ENCODE measurements around the gene RHOT1. TPM values are rescaled to one million over a fixed set of nuclear protein-coding genes. Genes with fewer than 3 reads are reported as not detected.

RHOT1 gene
- total RNA-seq, 1 donor from 2014 or later: 25.7 TPM

DNA sequence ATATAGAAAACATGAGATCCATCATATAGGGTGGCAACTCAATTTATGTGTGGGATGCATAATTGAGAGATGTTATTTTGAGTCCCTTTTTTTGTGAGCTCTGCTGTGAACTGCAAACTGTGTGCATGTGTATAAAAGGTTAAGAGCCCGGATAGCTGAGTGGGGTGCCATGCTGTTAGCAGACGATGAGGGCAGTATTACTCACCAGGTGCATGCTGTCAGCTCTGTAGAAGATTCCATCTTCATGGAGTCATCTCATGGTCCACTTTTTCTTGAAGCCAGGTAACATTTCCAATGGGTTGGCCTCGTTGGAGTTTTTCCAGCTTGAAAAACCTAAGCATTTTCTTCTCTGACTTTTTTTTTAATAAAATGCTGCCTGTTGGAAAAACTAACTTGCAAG lies 80.3 kb downstream of the RHOT1 start:
- Mint-ChIP-seq H3K4me1 (ENCODE audit: low read depth) (peaks cover 30% of the 10 kb centered on the region), H3K9me3 (no peaks in the 10 kb centered on the region), H3K4me3 (ENCODE audit: low read depth) (no peak overlapping the region), H3K27ac (no peak overlapping the region), H3K27me3 (ENCODE audit: low read depth) (no peaks in the 10 kb centered on the region), H3K36me3 (ENCODE audit: low read depth) (peaks cover 22% of the 10 kb centered on the region)
- intact Hi-C loops (cut with micrococcal nuclease): no loop called here
- no peak for DNase-seq (ENCODE audit: low spot score)

DNA sequence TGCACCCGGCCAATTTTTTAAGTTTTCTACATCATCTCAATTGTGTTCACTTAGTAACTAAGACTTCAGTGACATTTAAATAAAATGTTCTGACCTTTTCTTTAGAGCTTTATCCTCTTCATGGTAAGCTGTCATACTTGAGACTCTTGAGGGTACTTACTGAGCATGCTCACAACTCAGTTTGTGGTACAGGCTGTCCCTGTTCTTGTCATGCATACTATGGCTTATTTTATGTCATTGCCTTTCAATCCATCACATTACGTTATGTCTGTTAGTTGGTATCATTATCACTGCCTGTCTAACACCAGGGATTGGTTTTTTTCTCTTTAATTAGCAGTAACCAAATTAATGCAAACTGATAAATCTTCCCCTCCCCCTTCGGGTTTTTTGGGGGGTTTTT lies 81.4 kb downstream of the RHOT1 start:
- peaks cover 27% of the 10 kb centered on the region for H3K4me1 Mint-ChIP-seq (ENCODE audit: low read depth)
- no peak overlapping the region for H3K4me3 Mint-ChIP-seq (ENCODE audit: low read depth)
- H3K9me3 Mint-ChIP-seq: no peaks in the 10 kb centered on the region
- H3K36me3 Mint-ChIP-seq (ENCODE audit: low read depth): peaks cover 18% of the 10 kb centered on the region
- H3K27me3 Mint-ChIP-seq (ENCODE audit: low read depth): no peaks in the 10 kb centered on the region
- DNase-seq (ENCODE audit: low spot score): no peak
- H3K27ac Mint-ChIP-seq: no peak overlapping the region
- intact Hi-C loops (cut with micrococcal nuclease): no loop called here

- intact Hi-C loops (cut with micrococcal nuclease): no loop called here
- no peak for DNase-seq (ENCODE audit: low spot score)
- Mint-ChIP-seq H3K4me3 (ENCODE audit: low read depth) (no peak overlapping the region), H3K9me3 (no peaks in the 10 kb centered on the region), H3K27ac (no peak overlapping the region), H3K27me3 (ENCODE audit: low read depth) (no peaks in the 10 kb centered on the region), H3K36me3 (ENCODE audit: low read depth) (peaks cover 10% of the 10 kb centered on the region), H3K4me1 (ENCODE audit: low read depth) (peaks cover 4% of the 10 kb centered on the region)
Observed at GRCh38 chr17:32226886-32227285, 84.6 kb downstream of the RHOT1 start.

DNA sequence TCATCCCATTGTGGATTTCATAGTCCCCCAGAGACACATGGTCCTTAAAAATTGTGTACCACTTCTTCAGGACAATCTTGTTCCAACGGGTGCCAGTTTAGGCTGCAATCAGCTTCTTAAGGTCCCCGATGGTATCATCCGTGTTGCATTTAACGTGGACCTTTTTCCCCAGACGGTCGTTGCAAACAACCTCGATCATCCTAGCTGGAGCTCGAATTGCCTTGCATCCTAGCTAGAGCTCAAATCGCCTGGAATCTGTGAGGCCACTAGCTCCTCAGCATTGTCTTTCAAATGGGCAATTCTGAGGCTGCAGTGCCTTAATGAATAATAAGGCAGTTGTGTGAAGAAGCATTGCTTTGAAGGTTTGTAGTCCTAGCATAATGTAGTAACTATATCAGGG lies 85.6 kb downstream of the RHOT1 start:
- no peaks in the 10 kb centered on the region for H3K9me3 Mint-ChIP-seq
- H3K4me3 Mint-ChIP-seq (ENCODE audit: low read depth): no peak overlapping the region
- H3K27ac Mint-ChIP-seq: no peak overlapping the region
- H3K27me3 Mint-ChIP-seq (ENCODE audit: low read depth): no peaks in the 10 kb centered on the region
- DNase-seq (ENCODE audit: low spot score): no peak
- intact Hi-C loops (cut with micrococcal nuclease): no loop called here
- peaks cover 4% of the 10 kb centered on the region for H3K4me1 Mint-ChIP-seq (ENCODE audit: low read depth)
- H3K36me3 Mint-ChIP-seq (ENCODE audit: low read depth): peaks cover 10% of the 10 kb centered on the region

GRCh38 chr17:32235588-32235987 lies 93.3 kb downstream of the RHOT1 start:
- Mint-ChIP-seq H3K27me3 (ENCODE audit: low read depth) (peaks cover under 1% of the 10 kb centered on the region), H3K9me3 (no peaks in the 10 kb centered on the region), H3K4me3 (ENCODE audit: low read depth) (no peak overlapping the region), H3K27ac (no peak overlapping the region), H3K36me3 (ENCODE audit: low read depth) (no peaks in the 10 kb centered on the region), H3K4me1 (ENCODE audit: low read depth) (peaks cover 5% of the 10 kb centered on the region)
- no peak for DNase-seq (ENCODE audit: low spot score)
- intact Hi-C loops (cut with micrococcal nuclease): no loop called here

DNA sequence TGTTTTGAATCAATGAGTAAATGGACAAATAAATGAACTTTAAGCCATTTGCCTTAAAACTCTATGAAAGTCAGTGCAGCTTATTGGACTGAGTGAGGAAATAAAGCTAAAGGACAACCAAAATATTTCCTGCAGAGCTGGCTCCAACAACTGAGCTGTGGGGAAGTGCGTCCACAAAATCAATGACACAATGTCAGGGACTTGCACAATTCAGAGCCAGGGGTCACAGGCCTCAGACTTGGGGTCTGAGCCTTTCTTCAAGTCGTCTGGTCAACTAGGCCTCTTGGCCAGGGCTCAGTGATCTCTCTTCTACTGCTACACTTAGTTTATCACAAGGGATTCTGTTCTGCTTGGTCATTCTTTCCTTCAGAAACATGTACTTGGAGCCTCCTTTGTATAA lies 97.2 kb downstream of the RHOT1 start:
- intact Hi-C loops (cut with micrococcal nuclease): no loop called here
- Mint-ChIP-seq H3K9me3 (no peaks in the 10 kb centered on the region), H3K4me1 (ENCODE audit: low read depth) (no peaks in the 10 kb centered on the region), H3K4me3 (ENCODE audit: low read depth) (no peak overlapping the region), H3K27ac (no peak overlapping the region), H3K36me3 (ENCODE audit: low read depth) (no peaks in the 10 kb centered on the region), H3K27me3 (ENCODE audit: low read depth) (peaks cover 12% of the 10 kb centered on the region)
- no peak for DNase-seq (ENCODE audit: low spot score)

DNA sequence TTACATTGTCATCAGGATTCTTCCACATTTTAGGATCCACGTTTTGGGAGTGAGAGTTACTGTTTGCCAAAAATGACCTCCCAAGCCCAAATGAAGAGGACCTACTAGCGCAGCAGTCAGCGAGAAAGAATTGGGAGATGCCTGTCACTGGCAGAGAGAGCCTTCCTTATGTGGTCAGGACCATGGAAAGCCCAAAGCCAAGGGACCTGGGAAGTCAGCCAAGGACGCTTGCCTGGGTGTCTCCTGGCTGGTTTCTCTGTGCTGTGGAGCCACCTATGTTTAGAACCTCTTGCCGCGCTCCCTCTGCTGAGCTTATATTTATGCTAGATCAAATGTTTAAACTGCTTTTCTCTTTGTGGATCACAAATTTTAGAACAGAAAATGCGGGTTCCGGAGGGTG lies 98.4 kb downstream of the RHOT1 start:
- intact Hi-C loops (cut with micrococcal nuclease): no loop called here
- Mint-ChIP-seq H3K27me3 (ENCODE audit: low read depth) (peaks cover 16% of the 10 kb centered on the region), H3K4me3 (ENCODE audit: low read depth) (no peak overlapping the region), H3K9me3 (no peaks in the 10 kb centered on the region), H3K27ac (no peak overlapping the region), H3K36me3 (ENCODE audit: low read depth) (no peaks in the 10 kb centered on the region), H3K4me1 (ENCODE audit: low read depth) (no peaks in the 10 kb centered on the region)
- DNase-seq (ENCODE audit: low spot score): no peak

- DNase-seq (ENCODE audit: low spot score): no peak
- H3K27me3 Mint-ChIP-seq (ENCODE audit: low read depth): peaks cover 16% of the 10 kb centered on the region
- no peaks in the 10 kb centered on the region for H3K36me3 Mint-ChIP-seq (ENCODE audit: low read depth)
- no peaks in the 10 kb centered on the region for H3K9me3 Mint-ChIP-seq
- intact Hi-C loops (cut with micrococcal nuclease): no loop called here
- no peak overlapping the region for H3K27ac Mint-ChIP-seq
- no peak overlapping the region for H3K4me3 Mint-ChIP-seq (ENCODE audit: low read depth)
- H3K4me1 Mint-ChIP-seq (ENCODE audit: low read depth): no peaks in the 10 kb centered on the region
Observed at GRCh38 chr17:32241640-32242039, 99.3 kb downstream of the RHOT1 start.

- Mint-ChIP-seq H3K36me3 (ENCODE audit: low read depth) (no peaks in the 10 kb centered on the region), H3K4me3 (ENCODE audit: low read depth) (no peak overlapping the region), H3K27ac (no peak overlapping the region), H3K4me1 (ENCODE audit: low read depth) (peaks cover 4% of the 10 kb centered on the region), H3K27me3 (ENCODE audit: low read depth) (peaks cover 31% of the 10 kb centered on the region), H3K9me3 (no peaks in the 10 kb centered on the region)
- intact Hi-C loops (cut with micrococcal nuclease): no loop called here
- DNase-seq (ENCODE audit: low spot score): no peak
Observed at GRCh38 chr17:32249475-32249874, 107.2 kb downstream of the RHOT1 start.

DNA sequence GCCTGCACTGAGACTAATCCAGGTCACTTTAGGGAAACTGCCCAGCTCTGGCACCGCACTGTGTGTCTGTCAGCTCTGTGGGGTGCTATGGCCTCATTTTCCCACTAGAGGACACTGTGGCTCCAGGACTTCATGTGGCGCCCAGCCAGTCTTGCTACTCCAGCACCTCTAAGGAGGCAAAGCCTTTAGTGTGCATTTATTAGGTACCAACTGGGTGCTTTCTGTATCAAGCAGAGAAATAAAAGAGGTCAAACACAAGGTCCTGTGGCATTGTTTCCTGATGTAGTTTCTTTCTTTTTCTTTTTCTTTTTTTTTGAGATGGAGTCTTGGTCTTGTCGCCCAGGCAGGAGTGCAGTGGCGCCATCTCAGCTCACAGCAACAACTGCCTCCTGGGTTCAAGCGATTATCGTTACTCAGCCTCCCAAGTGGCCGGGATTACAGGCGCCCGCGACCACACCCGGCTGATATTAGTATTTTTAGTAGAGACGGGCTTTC lies 110.9 kb downstream of the RHOT1 start:
- peak; percentile 66 for DNase-seq (ENCODE audit: low spot score)
- Mint-ChIP-seq H3K4me3 (ENCODE audit: low read depth) (no peak overlapping the region), H3K27me3 (ENCODE audit: low read depth) (peaks cover 43% of the 10 kb centered on the region), H3K9me3 (no peaks in the 10 kb centered on the region), H3K27ac (no peak overlapping the region), H3K36me3 (ENCODE audit: low read depth) (no peaks in the 10 kb centered on the region), H3K4me1 (ENCODE audit: low read depth) (peaks cover 4% of the 10 kb centered on the region)
- intact Hi-C loops (cut with micrococcal nuclease): loop anchor here (1.0 to 10.0 kb wide), 3 partner anchors 66 to 192 kb away; partner anchors contain the start of genes PSMD11 and ZNF207

GRCh38 chr17:32256012-32256700 lies 113.9 kb downstream of the RHOT1 start:
- Mint-ChIP-seq H3K27me3 (ENCODE audit: low read depth) (peaks cover 45% of the 10 kb centered on the region), H3K4me1 (ENCODE audit: low read depth) (peaks cover 4% of the 10 kb centered on the region), H3K4me3 (ENCODE audit: low read depth) (no peak overlapping the region), H3K27ac (no peak overlapping the region), H3K9me3 (no peaks in the 10 kb centered on the region), H3K36me3 (ENCODE audit: low read depth) (no peaks in the 10 kb centered on the region)
- no peak for DNase-seq (ENCODE audit: low spot score)
- intact Hi-C loops (cut with micrococcal nuclease): loop anchor here (10.0 kb wide), 1 partner anchor 189 kb away; the partner anchor contains the start of gene PSMD11

GRCh38 chr17:32256701-32257019 lies 114.4 kb downstream of the RHOT1 start:
- intact Hi-C loops (cut with micrococcal nuclease): loop anchor here (10.0 kb wide), 1 partner anchor 188 kb away; the partner anchor contains the start of gene PSMD11
- no peak for DNase-seq (ENCODE audit: low spot score)
- no peak overlapping the region for H3K4me3 Mint-ChIP-seq (ENCODE audit: low read depth)
- H3K27me3 Mint-ChIP-seq (ENCODE audit: low read depth): peaks cover 48% of the 10 kb centered on the region
- peaks cover 4% of the 10 kb centered on the region for H3K4me1 Mint-ChIP-seq (ENCODE audit: low read depth)
- H3K27ac Mint-ChIP-seq: no peak overlapping the region
- H3K36me3 Mint-ChIP-seq (ENCODE audit: low read depth): no peaks in the 10 kb centered on the region
- no peaks in the 10 kb centered on the region for H3K9me3 Mint-ChIP-seq

GRCh38 chr17:32258383-32259140 lies 116.3 kb downstream of the RHOT1 start:
- Mint-ChIP-seq H3K4me1 (ENCODE audit: low read depth) (no peaks in the 10 kb centered on the region), H3K27ac (no peak overlapping the region), H3K9me3 (no peaks in the 10 kb centered on the region), H3K4me3 (ENCODE audit: low read depth) (no peak overlapping the region), H3K36me3 (ENCODE audit: low read depth) (no peaks in the 10 kb centered on the region), H3K27me3 (ENCODE audit: low read depth) (peaks cover 58% of the 10 kb centered on the region)
- no peak for DNase-seq (ENCODE audit: low spot score)
- intact Hi-C loops (cut with micrococcal nuclease): loop anchor here (10.0 kb wide), 1 partner anchor 186 kb away; the partner anchor contains the start of gene PSMD11

Data from activated T-helper 2 cell treated with anti-CD3 and anti-CD28 coated beads, Interferon-gamma antibody, Interleukin-2, Interleukin-4, amounts not matched to agents 10 μg/mL and 5 μg/mL and 100 μg/mL, durations not matched to agents 14 hours and 24 hours and 36 hours (primary cell).